ENCODE measurements around the gene B3GNT2. TPM values are rescaled to one million over a fixed set of nuclear protein-coding genes. Genes with fewer than 3 reads are reported as not detected.

The B3GNT2 gene
- total RNA-seq, 1 experiment from 2014 or later, result 16.0 TPM

DNA sequence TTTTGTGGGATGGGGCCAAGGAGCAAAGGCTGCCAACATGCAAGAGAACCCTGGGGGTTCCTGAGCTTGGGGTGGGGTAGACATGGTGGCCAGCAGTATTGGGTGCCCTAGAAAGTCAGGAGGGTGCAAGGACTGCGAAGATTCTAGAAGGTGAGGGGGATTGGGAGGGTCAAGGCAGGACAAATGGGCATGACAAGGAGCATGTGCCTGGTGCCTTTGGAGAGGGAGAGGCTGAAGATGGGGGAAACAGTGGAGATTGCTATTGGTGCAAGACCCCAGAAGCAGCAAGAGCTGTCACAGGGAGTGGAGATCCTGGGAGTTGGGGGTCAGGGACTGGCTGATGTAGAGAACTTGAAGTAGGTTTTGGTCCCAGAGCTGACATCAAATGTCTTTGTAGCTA, 7.5 kb downstream of the B3GNT2 start:
- DNase-seq (ENCODE audit: low read depth), result no peak

DNA sequence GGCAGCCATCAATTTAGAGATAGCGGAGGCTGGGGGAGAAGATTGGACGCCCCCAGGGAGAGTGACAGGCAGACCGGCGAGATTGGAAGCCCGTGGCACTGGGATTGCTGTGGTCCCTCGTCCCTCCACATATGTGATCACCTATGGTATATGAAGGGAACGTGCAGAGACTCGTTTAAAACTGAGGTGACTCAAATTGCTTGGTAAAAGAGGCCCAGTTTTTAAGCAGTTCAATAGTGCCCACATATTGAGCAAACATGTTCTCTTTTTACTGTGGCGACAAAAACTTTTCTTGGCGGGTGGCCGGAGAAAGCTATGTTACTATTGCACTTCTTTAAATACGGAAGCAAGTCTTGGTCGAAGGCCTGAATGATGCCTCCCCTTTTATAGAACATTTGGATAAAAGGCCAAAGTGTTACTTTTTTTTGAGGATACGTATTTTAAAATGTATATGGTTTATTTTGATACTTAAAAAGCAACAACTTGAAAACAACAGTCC, 9.1 kb downstream of the B3GNT2 start:
- no peak for DNase-seq (ENCODE audit: low read depth)

DNA sequence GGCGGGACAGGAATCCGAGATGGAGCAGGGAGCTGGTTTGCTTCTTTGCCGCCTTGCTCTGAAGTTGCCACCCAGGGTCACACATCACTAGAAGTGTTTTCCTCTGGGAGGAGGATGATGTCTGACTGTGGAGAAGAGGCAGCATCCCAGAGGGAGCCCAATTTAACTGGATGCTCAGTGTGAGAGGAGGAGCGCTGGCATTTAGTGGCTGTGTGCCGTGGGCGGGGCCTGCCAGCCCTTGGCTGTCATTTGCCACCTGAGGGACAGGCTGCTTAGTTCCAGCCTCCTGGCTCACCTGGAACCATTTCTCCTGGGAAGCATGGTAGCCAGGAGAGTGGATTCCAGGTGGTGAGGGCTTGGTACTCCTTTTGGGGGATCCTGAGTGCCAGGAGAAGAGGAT, 9.6 kb downstream of the B3GNT2 start:
- DNase-seq (ENCODE audit: low read depth), result no peak

DNA sequence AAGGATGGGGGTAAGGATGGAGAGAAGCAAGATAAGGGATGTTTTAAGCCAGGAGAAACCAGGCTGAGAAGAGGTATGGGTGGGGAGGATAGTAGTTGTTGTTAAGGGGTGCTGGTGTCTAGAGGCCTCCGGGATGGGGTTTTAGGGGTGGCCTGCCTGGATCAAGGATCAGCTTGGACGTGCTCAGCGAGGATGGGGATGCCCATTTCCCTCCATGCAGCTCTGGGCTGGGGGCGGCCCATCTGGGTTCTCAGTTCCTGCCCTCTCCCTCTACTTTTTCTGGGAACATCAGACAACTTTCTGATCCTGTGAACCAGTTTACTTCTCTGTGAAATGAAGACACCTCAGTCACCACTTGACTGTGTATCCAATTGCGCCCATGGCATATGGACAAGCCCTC, 10.1 kb downstream of the B3GNT2 start:
- no peak for DNase-seq (ENCODE audit: low read depth)

DNA sequence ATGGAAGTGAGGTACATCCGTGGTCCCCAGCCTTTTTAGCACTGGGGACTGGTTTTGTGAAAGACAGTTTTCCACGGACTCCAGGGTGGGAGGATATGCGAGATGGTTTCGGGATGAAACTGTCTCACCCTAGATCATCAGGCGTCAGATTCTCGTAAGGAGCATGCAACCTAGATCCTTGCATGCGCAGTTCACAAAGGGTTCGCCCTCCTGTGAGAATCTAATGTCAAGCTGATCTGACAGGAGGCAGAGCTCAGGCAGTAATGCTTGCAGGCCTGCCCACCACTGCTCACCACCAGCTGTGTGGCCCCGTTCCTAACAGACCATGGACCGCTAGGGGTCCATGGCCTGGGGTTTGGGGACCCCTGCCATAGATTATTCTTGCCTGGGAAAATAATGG, 11.6 kb downstream of the B3GNT2 start:
- DNase-seq (ENCODE audit: low read depth), result no peak

DNA sequence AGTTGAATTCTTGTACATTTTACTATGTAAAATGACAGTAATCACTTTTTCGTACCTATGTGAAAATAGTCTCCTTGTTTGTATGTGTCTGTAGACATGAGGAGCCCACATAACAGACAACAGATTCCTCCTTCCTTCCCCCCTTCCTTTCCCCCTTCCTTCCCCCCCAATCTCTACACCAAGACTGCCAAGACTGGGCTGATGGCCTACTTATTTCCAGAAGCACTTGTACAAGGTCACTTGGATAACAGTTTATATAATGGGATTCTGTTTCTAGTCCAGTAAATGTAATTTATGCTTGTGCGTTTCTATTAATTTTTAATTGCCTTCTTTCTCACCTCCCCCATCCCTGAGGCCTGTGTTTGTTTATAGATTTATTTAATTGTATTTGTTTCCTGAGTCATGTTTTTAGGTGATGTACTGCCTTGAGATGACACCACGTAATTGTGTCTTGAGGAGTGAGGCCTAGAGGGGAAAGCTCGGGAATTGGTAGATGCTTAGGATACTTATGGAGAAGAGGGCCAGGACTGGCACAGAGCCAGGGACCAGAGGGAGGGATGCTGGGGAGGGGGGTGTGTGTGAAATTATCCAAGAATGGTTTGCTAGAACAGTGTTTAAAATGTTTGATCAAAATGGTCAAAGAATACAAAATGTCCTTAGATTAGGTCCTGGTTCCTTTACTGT, 12.3 kb downstream of the B3GNT2 start:
- DNase-seq (ENCODE audit: low read depth), result no peak

DNA sequence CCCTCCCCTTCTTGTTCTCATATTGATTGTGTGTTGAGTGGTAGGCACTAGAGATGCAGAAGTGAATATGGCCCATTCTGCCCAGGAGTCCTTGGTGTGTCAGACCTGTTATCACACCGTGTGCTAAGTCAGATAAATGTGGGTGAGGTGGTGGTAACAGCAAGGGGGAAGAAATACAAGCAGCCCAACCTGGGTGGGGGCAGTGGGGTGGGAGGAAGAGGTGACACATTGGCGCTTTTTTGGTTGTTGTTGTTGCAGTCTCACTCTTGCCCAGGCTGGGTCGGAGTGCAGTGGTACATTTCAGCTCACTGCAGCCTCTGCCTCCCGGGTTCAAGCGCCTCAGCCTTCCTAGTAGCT, 12.8 kb downstream of the B3GNT2 start:
- DNase-seq (ENCODE audit: low read depth), result no peak

DNA sequence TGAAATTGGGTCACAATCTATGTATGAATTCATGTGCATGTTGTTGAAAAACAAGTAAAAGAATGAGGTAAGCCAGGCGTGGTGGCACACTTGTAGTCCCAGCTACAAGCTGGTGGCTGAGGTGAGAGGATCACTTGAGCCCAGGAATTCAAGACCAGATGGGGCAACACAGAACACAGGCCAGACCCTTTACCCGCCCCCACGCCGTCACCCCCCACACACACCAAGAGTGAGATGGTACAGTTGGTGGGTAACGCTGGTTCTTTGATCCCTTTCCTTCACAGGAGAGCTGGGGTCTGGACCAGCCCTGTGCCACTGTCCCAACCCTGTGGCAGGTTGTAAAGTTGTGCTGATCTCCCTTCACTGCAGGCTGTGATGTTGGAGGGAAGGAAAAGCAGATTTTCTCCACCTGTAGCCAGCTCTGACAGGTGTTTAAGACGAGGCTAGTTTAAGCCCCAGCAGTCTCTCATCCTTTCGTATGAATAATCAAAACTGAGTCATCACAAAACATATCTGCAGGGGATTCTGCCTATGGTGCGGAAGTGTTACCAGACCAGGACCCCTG, 13.6 kb downstream of the B3GNT2 start:
- no peak for DNase-seq (ENCODE audit: low read depth)

DNA sequence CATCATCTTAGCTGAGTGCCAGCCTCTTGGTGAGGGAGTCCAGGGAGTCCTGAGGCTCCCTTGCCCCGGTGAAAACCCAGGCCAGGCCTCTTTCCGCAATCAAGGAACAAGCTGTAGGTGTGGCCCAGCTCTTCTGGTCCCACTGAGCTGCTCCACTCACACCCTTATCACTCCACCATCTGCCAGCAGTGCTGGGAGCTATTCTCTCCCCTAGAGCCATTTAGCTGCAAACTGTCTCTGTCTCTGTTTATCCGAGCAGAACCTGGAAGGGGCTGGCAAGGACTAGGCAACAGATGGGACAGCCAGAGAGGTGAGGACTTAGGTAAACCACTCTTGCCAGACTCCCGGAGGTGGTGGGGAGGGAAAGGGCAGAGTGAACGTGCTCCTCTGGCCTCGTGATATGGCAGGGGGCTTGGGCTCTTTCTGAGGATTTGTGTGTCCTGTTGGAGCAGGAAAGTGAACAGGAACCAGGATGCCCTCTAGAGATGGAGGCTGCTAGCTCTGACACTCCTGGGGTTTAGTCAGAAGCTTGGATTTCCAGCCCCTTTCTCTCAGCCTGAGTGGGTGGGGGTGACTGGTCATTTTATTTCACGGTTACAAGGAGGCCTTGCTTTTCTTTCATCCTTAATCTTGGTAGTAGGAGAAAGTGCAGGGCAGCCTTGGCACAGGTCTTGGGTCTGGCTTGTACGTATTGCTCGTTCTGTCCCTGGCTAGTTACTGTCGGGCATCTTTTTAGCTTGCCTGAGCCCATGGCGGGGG, 19.6 kb downstream of the B3GNT2 start:
- no peak for DNase-seq (ENCODE audit: low read depth)

DNA sequence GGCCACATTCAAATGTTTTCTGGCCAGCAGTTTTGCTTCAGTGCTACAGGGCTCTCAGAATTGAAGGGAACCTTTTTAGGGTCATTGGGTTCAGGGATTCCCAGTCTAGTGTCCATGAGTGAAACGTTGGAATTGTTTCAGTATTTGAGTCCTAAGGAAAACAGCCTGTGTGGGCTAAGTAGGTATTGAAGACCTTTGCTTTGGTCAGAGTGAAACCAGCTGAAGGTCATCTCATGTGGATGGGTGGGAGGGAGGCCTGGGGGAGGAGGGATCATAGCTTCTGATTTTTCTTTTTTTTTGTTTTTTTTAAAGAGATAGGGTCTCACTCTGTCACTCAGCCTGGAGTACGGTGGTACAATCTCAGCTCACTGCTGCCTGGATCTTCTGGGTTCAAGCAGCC, 20.2 kb downstream of the B3GNT2 start:
- no peak for DNase-seq (ENCODE audit: low read depth)

DNA sequence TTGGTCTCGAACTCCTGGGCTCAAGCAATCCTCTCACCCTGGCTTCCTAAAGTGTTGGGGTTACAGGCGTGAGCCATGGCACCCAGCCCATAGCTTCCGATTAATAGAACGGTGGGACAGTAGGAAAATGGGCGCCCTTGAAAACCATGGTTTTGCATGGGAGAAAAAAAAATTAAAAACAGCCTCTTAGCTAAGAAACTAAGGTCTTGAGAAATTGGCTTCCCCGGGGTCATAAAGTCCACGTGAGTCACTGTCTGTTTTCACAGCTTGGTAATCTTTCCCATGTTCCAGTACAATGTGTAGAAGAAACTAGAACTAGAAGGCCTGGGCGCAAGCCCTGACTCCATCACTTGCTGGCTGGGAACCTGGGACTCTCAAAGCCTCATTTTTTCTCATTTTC, 20.7 kb downstream of the B3GNT2 start:
- peak; percentile 61 for DNase-seq (ENCODE audit: low read depth)

DNA sequence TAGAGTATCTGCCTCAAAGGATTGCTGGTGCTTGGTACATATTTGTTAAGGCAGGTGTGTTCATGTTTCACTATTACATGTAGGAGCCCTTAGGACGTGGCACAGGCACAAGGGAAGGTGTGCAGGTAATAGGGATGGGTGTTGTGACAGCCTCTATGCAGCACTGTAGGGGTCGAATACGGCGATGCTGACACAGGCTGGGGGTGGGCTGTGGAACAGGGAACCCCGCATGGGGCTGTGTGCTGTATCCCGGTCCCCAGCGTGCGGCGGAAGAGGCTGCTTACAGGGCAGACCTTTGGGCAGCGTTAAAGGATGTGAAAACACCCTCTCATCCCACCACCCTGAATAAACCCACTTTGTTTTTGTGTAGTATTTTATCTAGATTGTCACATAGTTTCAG, 21.5 kb downstream of the B3GNT2 start:
- DNase-seq (ENCODE audit: low read depth), result no peak

DNA sequence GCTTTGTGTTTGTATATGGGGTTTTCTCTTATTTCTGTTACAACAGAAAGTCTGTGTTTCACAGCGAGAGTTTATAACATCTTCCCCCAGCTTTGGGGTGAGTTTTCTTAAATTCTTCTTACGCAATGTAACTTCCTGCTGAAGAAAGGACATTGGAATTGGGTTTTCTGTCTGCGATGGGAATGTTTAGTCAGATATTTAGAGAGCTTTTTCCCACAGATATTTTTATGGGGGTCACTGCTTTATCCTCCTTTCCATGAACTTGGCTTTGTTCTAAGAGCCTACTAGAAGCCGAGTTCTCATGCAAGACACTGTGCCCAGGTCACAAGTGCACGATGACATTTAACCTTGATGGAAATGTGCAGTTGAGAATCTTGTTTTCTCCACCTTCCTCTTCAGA, 22.1 kb downstream of the B3GNT2 start:
- no peak for DNase-seq (ENCODE audit: low read depth)

DNA sequence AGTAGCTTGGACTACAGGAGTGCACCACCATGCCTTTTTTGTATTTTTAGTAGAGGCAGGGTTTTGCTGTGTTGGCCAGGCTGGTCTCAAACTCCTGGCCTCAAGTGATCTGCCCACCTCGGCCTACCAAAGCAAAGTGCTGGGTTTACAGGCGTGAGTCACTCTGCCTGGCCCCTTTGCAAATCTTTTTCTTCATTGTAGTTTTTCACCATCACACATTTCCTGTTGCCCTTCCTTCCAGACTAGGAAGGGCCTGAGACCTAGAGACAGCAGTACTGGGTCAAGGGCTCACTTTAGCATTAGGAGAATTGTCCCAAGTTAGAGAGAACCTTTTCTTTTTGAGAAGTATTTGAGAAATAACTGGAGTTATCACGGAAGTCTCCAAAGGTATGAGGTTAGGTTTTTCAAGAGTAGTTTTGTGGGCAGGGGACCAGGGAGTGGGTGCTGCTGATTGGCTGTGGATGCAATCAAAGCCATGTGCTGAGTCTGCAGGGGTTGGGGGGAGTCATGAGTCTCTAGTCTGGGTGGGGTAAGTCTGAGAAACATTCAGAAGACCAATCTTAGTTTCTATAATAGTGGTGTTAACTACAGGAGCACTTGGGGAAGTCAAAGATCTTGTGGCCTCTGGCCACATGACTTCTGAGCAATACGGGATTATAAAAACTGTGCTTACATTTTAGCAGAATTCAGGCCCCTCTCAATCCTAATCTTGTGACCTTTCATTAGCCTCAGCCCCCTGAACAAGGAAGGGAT, 23.7 kb downstream of the B3GNT2 start:
- no peak for DNase-seq (ENCODE audit: low read depth)

DNA sequence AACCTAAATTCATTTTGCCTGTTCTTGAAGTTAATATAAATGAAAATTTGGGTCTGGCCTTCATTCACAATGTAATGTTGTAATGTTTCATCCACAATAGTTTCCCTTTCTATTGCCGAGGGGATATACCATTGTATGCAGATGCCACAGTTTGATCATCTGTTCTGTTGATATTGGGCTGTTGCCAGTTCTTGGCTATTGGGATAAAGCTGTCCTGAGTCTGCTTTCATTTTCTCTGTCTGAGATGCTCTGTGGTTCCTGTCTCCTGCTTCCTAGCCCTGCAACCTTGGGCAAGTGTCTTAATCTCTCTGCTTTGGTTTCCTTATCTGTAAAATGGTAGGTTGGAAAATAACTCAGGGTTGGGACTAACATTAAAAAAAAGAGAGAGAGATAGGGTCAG, 25.2 kb downstream of the B3GNT2 start:
- DNase-seq (ENCODE audit: low read depth), result peak; percentile 37

DNA sequence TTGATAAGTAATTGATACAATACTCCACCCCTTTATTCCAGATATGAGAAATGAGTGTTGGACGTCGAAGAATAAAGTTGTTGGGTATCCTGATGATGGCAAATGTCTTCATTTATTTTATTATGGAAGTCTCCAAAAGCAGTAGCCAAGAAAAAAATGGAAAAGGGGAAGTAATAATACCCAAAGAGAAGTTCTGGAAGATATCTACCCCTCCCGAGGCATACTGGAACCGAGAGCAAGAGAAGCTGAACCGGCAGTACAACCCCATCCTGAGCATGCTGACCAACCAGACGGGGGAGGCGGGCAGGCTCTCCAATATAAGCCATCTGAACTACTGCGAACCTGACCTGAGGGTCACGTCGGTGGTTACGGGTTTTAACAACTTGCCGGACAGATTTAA, 26.3 kb downstream of the B3GNT2 start:
- DNase-seq (ENCODE audit: low read depth), result no peak

DNA sequence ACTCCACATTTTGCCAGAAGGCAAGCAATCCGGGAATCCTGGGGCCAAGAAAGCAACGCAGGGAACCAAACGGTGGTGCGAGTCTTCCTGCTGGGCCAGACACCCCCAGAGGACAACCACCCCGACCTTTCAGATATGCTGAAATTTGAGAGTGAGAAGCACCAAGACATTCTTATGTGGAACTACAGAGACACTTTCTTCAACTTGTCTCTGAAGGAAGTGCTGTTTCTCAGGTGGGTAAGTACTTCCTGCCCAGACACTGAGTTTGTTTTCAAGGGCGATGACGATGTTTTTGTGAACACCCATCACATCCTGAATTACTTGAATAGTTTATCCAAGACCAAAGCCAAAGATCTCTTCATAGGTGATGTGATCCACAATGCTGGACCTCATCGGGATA, 26.8 kb downstream of the B3GNT2 start:
- DNase-seq (ENCODE audit: low read depth), result no peak

DNA sequence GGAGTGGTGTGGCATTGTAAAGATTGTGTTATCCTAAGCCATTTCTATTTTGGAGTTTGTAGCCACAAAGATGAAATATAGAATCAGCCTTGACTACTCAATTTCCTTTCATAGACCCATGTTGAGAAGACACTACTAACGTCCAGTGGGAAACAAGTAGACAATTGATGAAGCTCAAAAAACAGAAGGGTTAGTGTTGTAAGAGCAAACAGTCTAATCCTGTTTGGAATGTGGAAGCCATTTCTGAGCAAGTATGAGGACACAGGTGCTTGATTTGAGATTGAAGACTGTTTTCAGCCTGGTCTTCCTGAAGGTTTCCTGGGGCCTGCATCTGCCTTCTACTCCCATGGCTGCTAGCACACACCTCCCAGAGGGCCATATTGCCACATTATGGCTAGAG, 29.1 kb downstream of the B3GNT2 start:
- no peak for DNase-seq (ENCODE audit: low read depth)

DNA sequence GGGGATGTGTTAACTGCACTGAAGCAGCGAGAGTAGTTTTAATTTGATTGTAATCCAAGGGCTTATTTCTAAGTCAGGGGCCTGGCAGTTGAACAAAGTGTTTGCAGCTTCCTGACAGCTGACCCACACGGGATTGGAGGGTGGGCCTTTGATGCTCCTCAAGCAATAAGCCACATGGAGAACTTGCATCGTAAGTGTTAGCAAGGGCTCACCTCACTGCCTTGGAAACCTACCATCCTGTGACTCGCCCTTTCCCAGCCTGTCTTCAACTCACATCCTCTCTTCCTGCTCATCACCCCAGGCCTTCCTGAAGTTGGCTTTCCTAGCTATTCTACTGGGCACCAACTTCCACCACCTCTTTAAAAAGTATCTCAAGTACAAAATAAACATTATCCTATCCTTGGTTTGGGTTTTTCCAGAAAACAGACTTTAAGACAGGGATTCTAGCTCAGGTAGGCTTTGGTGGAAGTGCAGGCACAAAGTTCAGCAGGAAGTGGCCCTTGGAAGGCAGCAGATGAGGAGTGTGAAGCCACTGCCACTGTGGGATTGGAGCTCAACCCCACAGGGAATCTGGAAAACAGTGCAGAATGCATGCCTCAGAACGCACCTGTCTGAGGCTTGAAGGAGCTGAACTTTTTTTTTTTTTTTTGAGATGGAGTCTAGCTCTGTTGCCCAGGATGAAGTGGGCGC, 31.6 kb downstream of the B3GNT2 start:
- DNase-seq (ENCODE audit: low read depth), result no peak

DNA sequence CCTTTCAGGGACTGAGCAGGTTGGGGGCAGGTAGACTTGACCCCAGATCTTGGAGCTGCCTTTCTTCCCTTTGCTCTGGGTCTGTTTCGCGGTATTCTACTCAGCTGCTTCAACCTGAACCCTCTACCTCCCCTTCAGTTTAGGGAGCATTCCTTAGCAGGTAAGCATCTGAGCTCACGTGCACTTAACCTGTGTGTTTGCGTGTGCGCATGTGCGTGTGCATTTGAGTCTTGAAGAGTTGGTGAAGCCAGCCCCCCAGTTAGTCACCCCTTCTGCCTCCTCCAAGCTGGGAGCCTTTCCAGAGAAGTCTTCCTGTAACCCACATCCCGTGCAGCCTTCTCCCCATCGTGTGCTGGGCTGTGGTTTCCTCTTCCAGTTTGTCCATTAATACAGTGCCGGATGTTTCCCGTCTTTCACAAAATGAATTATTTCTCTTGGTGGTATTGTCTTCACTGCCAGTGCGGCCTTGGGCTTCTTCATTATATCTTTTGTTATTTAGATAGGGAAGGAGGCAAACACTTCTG, 33.2 kb downstream of the B3GNT2 start:
- no peak for DNase-seq (ENCODE audit: low read depth)

DNA sequence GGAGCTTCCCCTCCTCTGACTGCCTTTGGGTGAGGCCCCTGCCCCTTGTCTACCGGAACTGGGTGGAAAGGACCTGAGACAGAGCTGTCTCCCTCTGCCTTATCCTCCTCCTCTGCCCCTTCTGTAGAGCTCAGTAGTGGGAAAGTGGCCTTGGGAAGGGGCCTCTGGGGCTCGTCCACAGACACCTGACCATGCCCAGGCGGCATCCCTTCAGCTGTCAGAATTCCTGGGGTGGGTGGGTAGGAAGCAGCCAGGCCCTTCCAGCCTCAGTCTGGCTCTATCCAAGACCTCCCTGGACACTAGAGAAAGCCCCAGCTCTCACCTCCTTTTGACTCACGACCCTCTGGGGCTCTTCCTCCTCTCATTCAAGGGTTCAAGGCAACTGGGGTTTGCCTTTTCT, 35.6 kb downstream of the B3GNT2 start:
- DNase-seq (ENCODE audit: low read depth), result no peak
